ENCODE results near the gene PBX2.

PBX2 gene

DNA sequence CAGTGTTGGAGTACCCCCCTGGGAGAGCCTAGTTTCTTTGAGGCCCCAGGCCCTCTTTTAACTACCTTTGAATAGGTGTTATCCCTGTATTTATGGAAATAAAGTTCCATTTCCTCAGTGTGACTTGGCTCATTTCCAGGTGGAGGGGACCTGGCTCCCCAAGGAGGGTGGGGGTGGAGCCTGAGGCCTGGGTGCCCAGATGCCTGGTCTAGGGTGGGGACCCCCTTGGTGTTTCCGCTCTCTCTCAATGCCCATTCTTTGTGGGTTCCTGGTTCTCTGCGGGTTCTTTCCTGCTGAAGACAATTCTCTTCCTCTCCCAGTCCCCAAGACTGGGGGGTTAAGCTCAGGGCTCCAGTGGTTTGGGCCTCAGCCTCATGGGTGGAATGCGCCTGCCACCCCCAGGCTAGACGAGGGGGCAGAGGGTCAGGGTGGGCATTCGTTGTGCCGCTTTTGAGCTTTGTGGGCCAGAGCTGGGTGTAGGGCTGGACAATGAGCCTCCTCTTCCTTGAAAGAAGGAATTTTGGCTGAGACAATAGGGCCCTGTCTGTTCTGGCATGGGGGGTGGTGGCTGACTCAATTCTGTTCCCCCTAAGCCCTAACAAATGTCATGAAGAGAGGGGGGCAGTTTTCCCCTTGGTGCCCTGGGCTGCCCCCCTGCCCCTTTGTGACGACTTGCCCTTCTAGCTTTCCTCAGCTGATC is 26.3 kb downstream of the PBX2 start:
- no peak overlapping the region for H3K27ac ChIP-seq
- TF ChIP-seq, protein P1, sequence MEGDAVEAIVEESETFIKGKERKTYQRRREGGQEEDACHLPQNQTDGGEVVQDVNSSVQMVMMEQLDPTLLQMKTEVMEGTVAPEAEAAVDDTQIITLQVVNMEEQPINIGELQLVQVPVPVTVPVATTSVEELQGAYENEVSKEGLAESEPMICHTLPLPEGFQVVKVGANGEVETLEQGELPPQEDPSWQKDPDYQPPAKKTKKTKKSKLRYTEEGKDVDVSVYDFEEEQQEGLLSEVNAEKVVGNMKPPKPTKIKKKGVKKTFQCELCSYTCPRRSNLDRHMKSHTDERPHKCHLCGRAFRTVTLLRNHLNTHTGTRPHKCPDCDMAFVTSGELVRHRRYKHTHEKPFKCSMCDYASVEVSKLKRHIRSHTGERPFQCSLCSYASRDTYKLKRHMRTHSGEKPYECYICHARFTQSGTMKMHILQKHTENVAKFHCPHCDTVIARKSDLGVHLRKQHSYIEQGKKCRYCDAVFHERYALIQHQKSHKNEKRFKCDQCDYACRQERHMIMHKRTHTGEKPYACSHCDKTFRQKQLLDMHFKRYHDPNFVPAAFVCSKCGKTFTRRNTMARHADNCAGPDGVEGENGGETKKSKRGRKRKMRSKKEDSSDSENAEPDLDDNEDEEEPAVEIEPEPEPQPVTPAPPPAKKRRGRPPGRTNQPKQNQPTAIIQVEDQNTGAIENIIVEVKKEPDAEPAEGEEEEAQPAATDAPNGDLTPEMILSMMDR (conservative IDR thresholded peaks at IDR 0.05) = no peak
- no peak for TF ChIP-seq ZFX (IDR thresholded peaks at IDR 0.05)

DNA sequence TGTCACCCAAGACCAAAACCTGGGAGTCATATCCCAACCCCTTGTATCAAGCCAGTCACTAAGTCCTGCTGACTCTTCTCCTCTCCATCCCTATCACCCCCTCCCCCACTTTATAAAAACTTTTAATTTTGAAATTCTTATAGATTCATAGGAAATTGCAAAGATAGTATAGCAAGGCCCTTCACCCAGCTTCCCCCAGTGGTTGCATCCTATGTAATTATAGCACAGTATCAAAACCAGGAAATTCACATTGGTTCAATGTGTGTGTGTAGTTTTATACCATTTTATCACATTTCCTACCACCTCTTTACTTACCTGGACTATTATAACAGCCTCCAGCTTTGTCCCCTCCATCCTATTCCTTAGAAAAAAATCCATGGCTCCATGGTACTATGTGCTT is 31.9 kb downstream of the PBX2 start:
- H3K27ac ChIP-seq = no peak overlapping the region
- no peak for TF ChIP-seq ZFX (IDR thresholded peaks at IDR 0.05)
- TF ChIP-seq, protein P1 (conservative IDR thresholded peaks at IDR 0.05) = no peak

DNA sequence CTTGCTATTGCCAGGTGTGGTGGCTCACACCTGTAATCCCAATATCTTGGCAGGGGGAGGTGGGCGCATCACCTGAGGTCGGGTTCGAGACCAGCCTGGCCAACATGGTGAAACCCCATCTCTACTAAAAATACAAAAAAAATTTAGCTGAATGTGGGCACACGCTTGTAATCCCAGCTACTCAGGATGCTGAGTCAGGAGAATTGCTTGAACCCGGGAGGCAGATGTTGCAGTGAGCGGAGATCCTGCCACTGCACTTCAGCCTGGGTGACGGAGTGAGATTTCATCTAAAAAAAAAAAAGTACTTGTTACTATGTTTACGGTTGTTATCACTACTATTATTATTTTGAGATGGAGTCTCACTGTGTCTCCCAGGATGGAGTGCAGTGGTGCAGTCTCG is 33.1 kb downstream of the PBX2 start:
- H3K27ac ChIP-seq = no peak overlapping the region
- TF ChIP-seq ZFX (IDR thresholded peaks at IDR 0.05) = no peak
- TF ChIP-seq, protein P1 (conservative IDR thresholded peaks at IDR 0.05) = no peak

DNA sequence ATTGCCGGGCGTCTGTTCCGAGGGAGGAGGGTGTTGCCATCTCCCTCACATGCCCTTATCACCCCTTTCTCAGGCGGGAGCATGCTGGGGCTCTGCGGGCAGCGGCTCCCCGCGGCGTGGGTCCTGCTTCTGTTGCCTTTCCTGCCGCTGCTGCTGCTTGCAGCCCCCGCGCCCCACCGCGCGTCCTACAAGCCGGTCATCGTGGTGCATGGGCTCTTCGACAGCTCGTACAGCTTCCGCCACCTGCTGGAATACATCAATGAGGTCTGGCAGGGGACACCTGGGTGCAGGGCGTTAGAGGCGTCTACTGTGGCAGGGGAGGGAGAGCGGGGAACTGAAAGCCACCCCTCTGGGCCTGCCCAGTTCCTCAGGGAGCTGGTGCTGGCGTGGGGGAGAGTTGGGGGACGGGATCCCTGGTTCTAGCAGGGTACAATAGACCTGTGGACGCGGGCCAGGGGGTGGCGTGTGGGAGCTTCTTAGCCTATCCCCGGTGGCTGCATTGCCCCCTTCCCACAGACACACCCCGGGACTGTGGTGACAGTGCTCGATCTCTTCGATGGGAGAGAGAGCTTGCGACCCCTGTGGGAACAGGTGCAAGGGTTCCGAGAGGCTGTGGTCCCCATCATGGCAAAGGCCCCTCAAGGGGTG is 35.4 kb downstream of the PBX2 start:
- TF ChIP-seq, protein P1 (conservative IDR thresholded peaks at IDR 0.05) = peak; percentile 79
- TF ChIP-seq ZFX (IDR thresholded peaks at IDR 0.05) = no peak
- H3K27ac ChIP-seq = peak overlapping the region; percentile 83

DNA sequence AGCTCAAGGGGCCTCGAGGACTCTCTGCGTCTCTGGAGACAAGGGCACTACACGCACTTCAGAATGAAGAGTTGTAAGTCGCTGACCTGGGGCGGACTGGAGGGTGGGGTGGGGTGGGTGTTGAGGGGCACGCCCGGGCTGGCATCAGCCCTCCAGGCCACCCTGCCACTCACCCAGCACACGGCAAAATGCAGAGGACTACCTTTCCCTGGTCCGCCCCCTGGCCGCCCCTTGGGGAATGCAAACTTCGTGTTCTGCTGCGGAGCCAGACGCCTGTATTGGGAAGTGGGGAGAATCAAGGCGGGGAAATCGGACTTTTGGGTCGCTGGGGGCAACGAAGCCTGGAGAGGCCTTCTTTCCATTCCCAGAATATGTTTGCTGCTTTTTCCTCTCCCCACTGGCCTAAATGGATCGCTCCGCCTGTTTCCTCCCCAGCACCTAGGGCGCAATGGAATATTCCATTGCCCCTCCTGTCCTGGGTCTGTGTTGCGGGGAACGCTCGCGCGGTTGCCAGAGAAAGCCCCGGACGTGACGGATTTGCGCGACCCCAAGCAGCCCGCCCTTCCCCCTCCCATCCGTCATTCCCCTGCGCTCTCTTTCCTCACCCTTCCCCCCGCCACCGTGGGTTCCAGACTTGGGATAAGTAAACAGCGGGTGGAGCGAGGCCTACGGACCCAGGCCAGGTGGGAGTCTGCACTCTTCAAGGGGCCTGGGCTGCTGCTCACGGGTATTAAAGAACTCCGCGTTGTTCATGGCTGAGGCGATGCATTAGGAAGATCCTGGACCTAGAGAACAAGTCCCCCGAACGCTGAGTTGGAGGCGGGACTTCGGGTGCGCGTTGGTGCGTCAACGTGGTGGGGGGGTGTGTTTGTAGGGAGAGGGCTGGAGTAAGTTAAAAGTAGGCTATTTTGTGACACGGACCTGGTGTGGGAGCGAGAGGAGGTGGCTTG is 36.2 kb downstream of the PBX2 start, which contains the start of gene PPT2:
Gene PPT2, plus strand, starts transcription at position 578 of the 950 bp plus-strand sequence. CDS start 454 bp downstream, outside the sequence.
- TF ChIP-seq ZFX (IDR thresholded peaks at IDR 0.05) = peak; percentile 41; the same call in 1 of the 2 replicates
- TF ChIP-seq, protein P1 (conservative IDR thresholded peaks at IDR 0.05) = no peak
- peak within 1 kb of the TSS; percentile 83 for H3K27ac ChIP-seq

DNA sequence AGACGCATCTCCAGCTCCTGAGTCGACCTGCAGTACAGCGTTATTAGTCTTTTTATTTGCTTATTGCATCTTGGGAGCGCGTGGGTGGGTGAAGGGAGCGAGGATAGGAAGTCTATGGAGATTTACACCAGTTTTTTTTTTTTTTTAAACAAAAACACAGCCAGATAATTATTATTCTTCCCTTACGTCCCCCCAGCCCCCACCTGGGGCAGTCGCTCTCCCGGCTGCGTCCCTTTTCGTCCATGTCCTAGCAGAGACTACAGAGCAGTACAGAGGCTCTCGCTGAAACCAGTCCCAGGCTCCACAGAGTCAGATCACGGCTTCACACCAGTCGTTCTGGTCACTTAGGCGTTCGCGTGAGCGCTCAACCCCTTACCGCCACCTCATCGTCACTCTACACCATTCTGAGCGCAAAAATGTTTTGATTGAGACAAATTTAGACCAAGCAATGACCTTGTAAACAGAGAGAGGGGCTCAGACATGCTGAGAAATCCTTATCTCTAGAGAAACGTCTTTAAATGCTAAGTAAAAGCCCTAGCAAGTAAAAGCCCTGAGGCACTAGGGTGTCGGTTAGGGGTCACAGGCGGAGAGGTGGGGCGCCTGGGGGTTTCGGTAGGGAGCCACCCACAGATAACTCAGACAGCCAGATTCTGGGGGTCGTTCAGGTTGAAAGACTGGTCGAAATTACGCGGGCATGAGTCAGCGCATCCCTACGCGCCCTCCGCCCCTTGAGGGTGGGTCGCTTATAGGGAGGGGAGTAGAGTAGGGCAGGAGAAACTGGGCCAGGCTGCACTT is 37.0 kb downstream of the PBX2 start:
- peak overlapping the region; percentile 83 for H3K27ac ChIP-seq
- TF ChIP-seq ZFX (IDR thresholded peaks at IDR 0.05) = no peak
- TF ChIP-seq, protein P1 (conservative IDR thresholded peaks at IDR 0.05) = no peak
